GM18499 (cell line): ENCODE measurements around the gene PTH1R.

Source experiments
- ATAC-seq: cut with Tn5 transposase; IDR thresholded peaks from one replicate; pipeline ENCODE4 v1.9.1; 2021; ENCODE audit warnings: moderate number of reproducible peaks; ENCODE audit not compliant: insufficient read depth, unreplicated experiment

PTH1R gene

GRCh38 chr3:46938118-46938517 is 60.6 kb downstream of the PTH1R start:
- no peak for ATAC-seq

GRCh38 chr3:46939578-46940445 is 62.3 kb downstream of the PTH1R start:
- no peak for ATAC-seq

GRCh38 chr3:46942076-46942475 is 64.6 kb downstream of the PTH1R start:
- no peak for ATAC-seq

GRCh38 chr3:46942481-46943236 is 65.1 kb downstream of the PTH1R start:
- no peak for ATAC-seq

- no peak for ATAC-seq
Measured at GRCh38 chr3:46943237-46944187, 66.0 kb downstream of the PTH1R start.

- ATAC-seq, result no peak
Measured at GRCh38 chr3:46944191-46944590, 66.7 kb downstream of the PTH1R start.

GRCh38 chr3:46946416-46946815 is 68.9 kb downstream of the PTH1R start:
- ATAC-seq, result no peak

GRCh38 chr3:46946856-46947545 is 69.5 kb downstream of the PTH1R start:
- ATAC-seq, result no peak

GRCh38 chr3:46947546-46947901 is 70.0 kb downstream of the PTH1R start:
- ATAC-seq, result no peak

GRCh38 chr3:46947981-46948791 is 70.7 kb downstream of the PTH1R start:
- ATAC-seq, result no peak

- no peak for ATAC-seq
Measured at GRCh38 chr3:46948830-46949671, 71.5 kb downstream of the PTH1R start.

- no peak for ATAC-seq
Measured at GRCh38 chr3:46950177-46950576, 72.7 kb downstream of the PTH1R start.

- no peak for ATAC-seq
Measured at GRCh38 chr3:46950650-46951241, 73.2 kb downstream of the PTH1R start.

- no peak for ATAC-seq
Measured at GRCh38 chr3:46952813-46953212, 75.3 kb downstream of the PTH1R start.
